Neural progenitor cell (in vitro differentiated cells): Measurements from ENCODE around the gene TBC1D1. TPM values are rescaled to one million over a fixed set of nuclear protein-coding genes. Genes with fewer than 3 reads are reported as not detected.

Source experiments
- DNase-seq: peaks from one replicate; pipeline ENCODE4 v3.0.0-alpha.2; 2016; ENCODE audit warnings: low spot score
- H2AFZ ChIP-seq: fragments of 200-600 bp; sonication (generic); replicated peaks from 2 replicates; pipeline ENCODE4 v1.6.1; 2016; ENCODE audit warnings: antibody characterized with exemption
- H3F3A ChIP-seq: fragments of 200-600 bp; sonication (generic); 2 replicates; pipeline ENCODE4 v1.6.1; 2016; ENCODE audit warnings: antibody characterized with exemption, low read depth
- H3K27ac ChIP-seq: fragments of 200-600 bp; sonication (generic); 2 replicates; pipeline ENCODE4 v1.5.1; 2016; ENCODE audit warnings: mild to moderate bottlenecking
- H3K27me3 ChIP-seq: fragments of 200-600 bp; sonication (generic); 2 replicates; pipeline ENCODE4 v1.6.1; 2016; ENCODE audit warnings: mild to moderate bottlenecking, moderate library complexity
- H3K36me3 ChIP-seq: fragments of 200-600 bp; sonication (generic); 2 replicates; pipeline ENCODE4 v1.5.1; 2016
- H3K4me1 ChIP-seq: fragments of 200-600 bp; sonication (generic); 2 replicates; pipeline ENCODE4 v1.6.1; 2016; ENCODE audit warnings: mixed run types
- H3K4me2 ChIP-seq: fragments of 200-600 bp; sonication (generic); 2 replicates; pipeline ENCODE4 v1.6.1; 2016
- H3K4me3 ChIP-seq: fragments of 200-600 bp; sonication (generic); 2 replicates; pipeline ENCODE4 v1.5.1; 2016
- H3K79me2 ChIP-seq: fragments of 200-600 bp; sonication (generic); 2 replicates; pipeline ENCODE4 v1.6.1; 2016; ENCODE audit warnings: low read depth
- H3K9ac ChIP-seq: fragments of 200-600 bp; sonication (generic); 2 replicates; pipeline ENCODE4 v1.6.1; 2016
- H3K9me3 ChIP-seq: fragments of 200-600 bp; sonication (generic); 2 replicates; pipeline ENCODE4 v1.5.1; 2016; ENCODE audit warnings: low read depth
- H4K20me1 ChIP-seq: fragments of 200-600 bp; sonication (generic); 2 replicates; pipeline ENCODE4 v1.6.1; 2016; ENCODE audit warnings: low read depth
- H3K27ac Mint-ChIP-seq: 3 replicates; pipeline ENCODE4 v1.8.0; 2021; ENCODE audit warnings: mixed read lengths
- H3K27me3 Mint-ChIP-seq: 2 replicates; pipeline ENCODE4 v1.8.0; 2022; ENCODE audit warnings: low read depth, mild to moderate bottlenecking, inconsistent platforms, moderate library complexity, mixed read lengths; ENCODE audit not compliant: insufficient read depth
- H3K36me3 Mint-ChIP-seq: 3 replicates; pipeline ENCODE4 v1.8.0; 2021; ENCODE audit warnings: mixed read lengths
- H3K4me1 Mint-ChIP-seq: 3 replicates; pipeline ENCODE4 v1.8.0; 2021; ENCODE audit warnings: mixed read lengths
- H3K4me3 Mint-ChIP-seq: 3 replicates; pipeline ENCODE4 v1.8.0; 2021; ENCODE audit warnings: mild to moderate bottlenecking, moderate library complexity, mixed read lengths
- H3K9me3 Mint-ChIP-seq: 3 replicates; pipeline ENCODE4 v1.8.0; 2020; ENCODE audit warnings: mixed read lengths
- CTCF ChIP-seq: fragments of 200-600 bp; sonication (generic); IDR thresholded peaks from 2 replicates; pipeline ENCODE4 v1.5.1; 2017; ENCODE audit warnings: antibody characterized with exemption, mild to moderate bottlenecking
- EZH2 ChIP-seq: fragments of 200-600 bp; sonication (generic); IDR thresholded peaks from 2 replicates; pipeline ENCODE4 v1.6.1; 2017; ENCODE audit warnings: antibody characterized with exemption, mild to moderate bottlenecking, moderate library complexity
- EZH2phosphoT487 ChIP-seq: fragments of 200-600 bp; sonication (generic); IDR thresholded peaks from 2 replicates; pipeline ENCODE4 v1.6.1; 2017; ENCODE audit warnings: antibody characterized with exemption
- total RNA-seq: library from RNA; depleted of rRNA; stranded (reverse); fragments of >200 nt; gene quantifications from 2 replicates; pipeline ENCODE4 v1.2.3, GENCODE V29; 2015; ENCODE audit warnings: low replicate concordance

The TBC1D1 gene
- total RNA-seq, 1 donor from 2014 or later, result 208 TPM

GRCh38 chr4:38109896-38110295 lies 219.0 kb downstream of the TBC1D1 start:
- peaks cover 31% of the 10 kb centered on the region for H3K36me3 Mint-ChIP-seq
- Histone ChIP-seq H3K4me2 (peak overlapping the region; percentile 36), H3K4me1 (peaks cover 54% of the 10 kb centered on the region), H3K27ac (peak overlapping the region; percentile 32), H3F3A (peaks cover 38% of the 10 kb centered on the region), H3K79me2 (no peaks in the 10 kb centered on the region), H3K9me3 (no peaks in the 10 kb centered on the region), H2AFZ (no peak overlapping the region), H3K4me3 (no peak overlapping the region), H3K9ac (no peak overlapping the region), H3K27me3 (peaks cover 7% of the 10 kb centered on the region), H3K36me3 (no peaks in the 10 kb centered on the region), H4K20me1 (peaks cover 70% of the 10 kb centered on the region)
- H3K27me3 Mint-ChIP-seq, result peaks cover 13% of the 10 kb centered on the region
- H3K27ac Mint-ChIP-seq, result peak overlapping the region; percentile 68
- no peak overlapping the region for H3K4me3 Mint-ChIP-seq
- TF ChIP-seq EZH2 (no peak), EZH2phosphoT487 (peak; percentile 64)
- no peaks in the 10 kb centered on the region for H3K9me3 Mint-ChIP-seq
- peaks cover 62% of the 10 kb centered on the region for H3K4me1 Mint-ChIP-seq
- peak; percentile 84 for DNase-seq

- Histone ChIP-seq H4K20me1 (peaks cover 75% of the 10 kb centered on the region), H3K36me3 (no peaks in the 10 kb centered on the region), H3K4me1 (peaks cover 55% of the 10 kb centered on the region), H2AFZ (no peak overlapping the region), H3K27me3 (peaks cover 7% of the 10 kb centered on the region), H3K79me2 (no peaks in the 10 kb centered on the region), H3K4me3 (no peak overlapping the region), H3K4me2 (no peak overlapping the region), H3F3A (peaks cover 38% of the 10 kb centered on the region), H3K9ac (no peak overlapping the region), H3K9me3 (no peaks in the 10 kb centered on the region), H3K27ac (no peak overlapping the region)
- no peak for DNase-seq
- Mint-ChIP-seq H3K27me3 (peaks cover 9% of the 10 kb centered on the region), H3K9me3 (no peaks in the 10 kb centered on the region), H3K4me1 (peaks cover 68% of the 10 kb centered on the region), H3K27ac (no peak overlapping the region), H3K4me3 (no peak overlapping the region), H3K36me3 (peaks cover 28% of the 10 kb centered on the region)
- TF ChIP-seq EZH2, result no peak
- TF ChIP-seq EZH2phosphoT487, result no peak
- TF ChIP-seq CTCF, result no peak
Measured at GRCh38 chr4:38111024-38111423, 220.1 kb downstream of the TBC1D1 start.

GRCh38 chr4:38111717-38112116 lies 220.8 kb downstream of the TBC1D1 start:
- H3K27ac Mint-ChIP-seq, result no peak overlapping the region

More at GRCh38 chr4:38111717-38112116, 220.8 kb downstream of the TBC1D1 start:
- no peaks in the 10 kb centered on the region for H3K36me3 ChIP-seq
- no peaks in the 10 kb centered on the region for H3K9me3 ChIP-seq
- no peak overlapping the region for H3K27ac ChIP-seq
- TF ChIP-seq CTCF (no peak), EZH2phosphoT487 (no peak), EZH2 (no peak)
- H3K4me3 Mint-ChIP-seq, result no peak overlapping the region
- H4K20me1 ChIP-seq, result peaks cover 75% of the 10 kb centered on the region
- H3K9ac ChIP-seq, result no peak overlapping the region
- peaks cover 38% of the 10 kb centered on the region for H3F3A ChIP-seq
- H3K36me3 Mint-ChIP-seq, result peaks cover 34% of the 10 kb centered on the region
- peaks cover 55% of the 10 kb centered on the region for H3K4me1 ChIP-seq
- H3K4me3 ChIP-seq, result no peak overlapping the region
- no peak overlapping the region for H2AFZ ChIP-seq
- H3K4me1 Mint-ChIP-seq, result peaks cover 73% of the 10 kb centered on the region
- DNase-seq, result no peak
- no peak overlapping the region for H3K4me2 ChIP-seq
- H3K9me3 Mint-ChIP-seq, result no peaks in the 10 kb centered on the region
- peaks cover 7% of the 10 kb centered on the region for H3K27me3 ChIP-seq
- no peaks in the 10 kb centered on the region for H3K79me2 ChIP-seq
- peaks cover 6% of the 10 kb centered on the region for H3K27me3 Mint-ChIP-seq
